Naive thymus-derived CD4-positive, alpha-beta T cell (primary cell): Measurements from ENCODE around the gene GRK5. TPM values are rescaled to one million over a fixed set of nuclear protein-coding genes. Genes with fewer than 3 reads are reported as not detected.
A peak's percentile ranks its signal among the peaks of the same experiment; 100 is the strongest.

Experiments used
- ATAC-seq: fragments of 150-1000 bp; cut with Tn5 transposase; 2 replicates; pipeline ENCODE4 v1.10.0; 2021; ENCODE audit warnings: mild to moderate bottlenecking, moderate library complexity
- CTCF ChIA-PET: fragments of 350-600 bp; sonication (Branson Sonifier 250); formaldehyde crosslinking; loops from one replicate; lab custom pipeline; 2021; ENCODE audit warnings: antibody characterized with exemption; lab: Charles Lee
- POLR2A ChIA-PET: fragments of 350-600 bp; sonication (Branson Sonifier 250); formaldehyde crosslinking; loops from one replicate; lab custom pipeline; 2021; ENCODE audit warnings: antibody characterized with exemption, inconsistent platforms; lab: Charles Lee
- DNase-seq, 9 donors: peaks; one replicate each; pipeline versions ENCODE4 v3.0.0 to v3.0.0-alpha.2; 2020 to 2022; ENCODE audit warnings: mixed read lengths in 1 of 9
- H3K27ac ChIP-seq: one replicate; pipeline ENCODE4 v1.7.0; 2013; ENCODE audit warnings: mild to moderate bottlenecking, low read depth, low read length, moderate library complexity
- H3K27me3 ChIP-seq, 2 donors: one replicate each; pipeline ENCODE4 v1.7.0; 2013; ENCODE audit warnings: low read length in 2 of 2, mild to moderate bottlenecking in 2 of 2, moderate library complexity in 2 of 2; ENCODE audit not compliant: control insufficient read depth in 2 of 2, insufficient read depth in 2 of 2
- H3K36me3 ChIP-seq, 3 experiments: 1 replicate in 2 of 3; 2 replicates in 1 of 3; pipeline ENCODE4 v1.7.0; 2013; ENCODE audit warnings: low read length in 3 of 3, mild to moderate bottlenecking in 3 of 3, moderate library complexity in 1 of 3; ENCODE audit not compliant: insufficient read depth in 3 of 3, control insufficient read depth in 2 of 3
- H3K4me1 ChIP-seq, 2 donors: one replicate each; pipeline ENCODE4 v1.7.0; 2013; ENCODE audit warnings: low read length in 2 of 2, mild to moderate bottlenecking in 2 of 2, moderate library complexity in 1 of 2; ENCODE audit not compliant: control insufficient read depth in 2 of 2, insufficient read depth in 2 of 2
- H3K4me3 ChIP-seq: 2 replicates; pipeline ENCODE4 v1.7.0; 2013; ENCODE audit warnings: mild to moderate bottlenecking, low read length
- H3K9me3 ChIP-seq, 3 experiments: 1 replicate in 2 of 3; 2 replicates in 1 of 3; pipeline ENCODE4 v1.7.0; 2013; ENCODE audit warnings: low read length in 3 of 3; ENCODE audit not compliant: control insufficient read depth in 2 of 3
- H3K27ac Mint-ChIP-seq, 9 donors: one replicate each; pipeline ENCODE4 v1.8.0; 2020 to 2022; ENCODE audit warnings: mixed read lengths in 9 of 9, mild to moderate bottlenecking in 8 of 9, moderate library complexity in 5 of 9, inconsistent platforms in 2 of 9
- H3K27me3 Mint-ChIP-seq, 5 donors: one replicate each; pipeline ENCODE4 v1.8.0; 2021 to 2022; ENCODE audit warnings: mixed read lengths in 5 of 5, mild to moderate bottlenecking in 1 of 5
- H3K36me3 Mint-ChIP-seq, 5 donors: one replicate each; pipeline ENCODE4 v1.8.0; 2020 to 2022; ENCODE audit warnings: mixed read lengths in 5 of 5, mild to moderate bottlenecking in 3 of 5, inconsistent platforms in 1 of 5
- H3K4me1 Mint-ChIP-seq, 7 donors: one replicate each; pipeline ENCODE4 v1.8.0; 2020 to 2022; ENCODE audit warnings: mixed read lengths in 7 of 7, mild to moderate bottlenecking in 3 of 7, inconsistent platforms in 1 of 7
- H3K4me3 Mint-ChIP-seq, 10 donors: one replicate each; pipeline ENCODE4 v1.8.0; 2020 to 2022; ENCODE audit warnings: mild to moderate bottlenecking in 10 of 10, mixed read lengths in 10 of 10, moderate library complexity in 6 of 10, inconsistent platforms in 2 of 10
- H3K9me3 Mint-ChIP-seq, 11 donors: one replicate each; pipeline ENCODE4 v1.8.0; 2020 to 2022; ENCODE audit warnings: mixed read lengths in 11 of 11, mild to moderate bottlenecking in 4 of 11, inconsistent platforms in 1 of 11, moderate library complexity in 1 of 11
- intact Hi-C, 2 donors: fragments of 100-400 bp; cut with micrococcal nuclease; formaldehyde crosslinking; loops; one replicate each; pipeline ENCODE4 v1.15.1; 2023
- polyA plus RNA-seq, 2 donors: library from polyadenylated mRNA; unstranded; fragments of 300-500 nt; fragmentation: Illumina TruSeq; gene quantifications; one replicate each; pipeline ENCODE4 v1.2.3, GENCODE V29; 2021
- total RNA-seq, 6 experiments: library from RNA in 5 of 6; stranded (reverse) in 5 of 6; gene quantifications; 1 replicate in 5 of 6; 2 replicates in 1 of 6; pipeline ENCODE4 v1.2.3 and lab custom pipeline; 2021 to 2026

GRK5 gene
- total and polyA plus RNA-seq, 7 experiments from 2014 or later = 16.4 to 45.2 (median 30.3) TPM

DNA sequence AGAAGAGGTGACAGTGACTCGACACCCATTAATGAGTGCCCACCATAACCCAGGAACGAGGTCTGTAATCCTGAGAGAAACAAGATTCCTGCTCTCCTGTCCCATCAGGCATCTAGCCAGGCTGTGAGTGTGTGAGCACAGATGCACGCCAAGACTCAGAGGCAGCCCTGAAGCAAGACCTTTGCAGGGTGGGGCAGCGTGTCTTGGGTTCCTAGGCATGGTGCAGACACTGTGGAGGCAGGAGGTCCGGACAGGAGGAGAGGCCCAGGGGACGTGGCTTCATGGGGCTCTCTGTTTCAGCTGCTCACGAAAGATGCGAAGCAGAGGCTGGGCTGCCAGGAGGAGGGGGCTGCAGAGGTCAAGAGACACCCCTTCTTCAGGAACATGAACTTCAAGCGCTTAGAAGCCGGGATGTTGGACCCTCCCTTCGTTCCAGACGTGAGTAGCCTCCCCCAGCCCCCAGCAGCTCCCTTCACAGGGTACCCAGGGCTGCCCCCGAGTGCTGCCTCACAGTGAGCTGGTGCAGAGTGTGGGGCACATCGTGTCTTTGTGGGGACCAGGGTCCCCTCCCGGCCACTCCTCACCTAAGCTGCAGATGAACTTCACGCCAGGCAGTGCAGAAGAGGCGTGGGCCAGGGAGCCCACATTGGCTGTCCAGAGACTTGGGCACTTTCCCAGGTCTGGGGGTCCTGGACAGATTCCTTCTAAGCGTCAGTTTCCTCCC is 240.6 kb downstream of the GRK5 start:
- Histone ChIP-seq H3K9me3 (no peaks in the 10 kb centered on the region), H3K4me3 (no peak overlapping the region), H3K4me1 (no peaks in the 10 kb centered on the region), H3K27me3 (no peaks in the 10 kb centered on the region), H3K27ac (no peak overlapping the region), H3K36me3 (peaks cover 0 to 67% (median 5%) of the 10 kb centered on the region in 3 experiments)
- DNase-seq (no peak), ATAC-seq (no peak)
- peaks cover 0 to 11% (median 7%) of the 10 kb centered on the region in 5 donors for H3K36me3 Mint-ChIP-seq
- intact Hi-C loops = no loop called here
- peaks cover 11 to 17% (median 15%) of the 10 kb centered on the region in 7 donors for H3K4me1 Mint-ChIP-seq
- H3K27me3 Mint-ChIP-seq = no peaks in the 10 kb centered on the region
- no peak overlapping the region for H3K4me3 Mint-ChIP-seq
- H3K9me3 Mint-ChIP-seq = no peaks in the 10 kb centered on the region
- ChIA-PET CTCF (interaction anchor here (0.7 to 1.6 kb wide), 3 partner anchors 9 to 241 kb away, joined by 3 to 5 read pairs (median 4); no protein-coding TSS in a partner anchor), POLR2A (interaction anchor here (0.7 kb wide), 1 partner anchor 177 kb away, joined by 3 read pairs; no protein-coding TSS in a partner anchor)
- H3K27ac Mint-ChIP-seq = peak overlapping the region in 1 of 9 donors; percentile 10

GRCh38 chr10:119448628-119449584 is 241.5 kb downstream of the GRK5 start:
- no peak overlapping the region for H3K27ac ChIP-seq
- H3K36me3 Mint-ChIP-seq = peaks cover 0 to 13% (median 9%) of the 10 kb centered on the region in 5 donors
- H3K4me1 ChIP-seq = no peaks in the 10 kb centered on the region
- POLR2A ChIA-PET = interaction anchor here (0.7 kb wide), 1 partner anchor 178 kb away, joined by 3 read pairs; no protein-coding TSS in a partner anchor
- H3K27me3 ChIP-seq = no peaks in the 10 kb centered on the region
- no peak for ATAC-seq
- no peak overlapping the region for H3K4me3 Mint-ChIP-seq
- H3K36me3 ChIP-seq = peaks cover 0 to 70% (median 5%) of the 10 kb centered on the region in 3 experiments
- no peaks in the 10 kb centered on the region for H3K9me3 Mint-ChIP-seq
- intact Hi-C loops = no loop called here
- no peak overlapping the region for H3K4me3 ChIP-seq
- H3K27me3 Mint-ChIP-seq = no peaks in the 10 kb centered on the region
- CTCF ChIA-PET = interaction anchor here (1.6 kb wide), 1 partner anchor 10 kb away, joined by 5 read pairs; no protein-coding TSS in a partner anchor
- DNase-seq = no peak
- H3K4me1 Mint-ChIP-seq = peaks cover 8 to 17% (median 13%) of the 10 kb centered on the region in 7 donors
- H3K27ac Mint-ChIP-seq = no peak overlapping the region
- H3K9me3 ChIP-seq = no peaks in the 10 kb centered on the region

- H3K36me3 Mint-ChIP-seq = peaks cover 0 to 18% (median 12%) of the 10 kb centered on the region in 5 donors
- H3K27me3 ChIP-seq = no peaks in the 10 kb centered on the region
- H3K27ac Mint-ChIP-seq = peak overlapping the region in 1 of 9 donors; percentile 47
- H3K4me3 Mint-ChIP-seq = no peak overlapping the region
- peaks cover 0 to 71% (median 5%) of the 10 kb centered on the region in 3 experiments for H3K36me3 ChIP-seq
- H3K4me1 ChIP-seq = no peaks in the 10 kb centered on the region
- no peaks in the 10 kb centered on the region for H3K9me3 ChIP-seq
- H3K4me3 ChIP-seq = no peak overlapping the region
- no peak for DNase-seq
- ATAC-seq = no peak
- POLR2A ChIA-PET = no interaction called here
- H3K27me3 Mint-ChIP-seq = no peaks in the 10 kb centered on the region
- no peak overlapping the region for H3K27ac ChIP-seq
- CTCF ChIA-PET = no interaction called here
- H3K9me3 Mint-ChIP-seq = no peaks in the 10 kb centered on the region
- intact Hi-C loops = no loop called here
- H3K4me1 Mint-ChIP-seq = peaks cover 8 to 16% (median 13%) of the 10 kb centered on the region in 7 donors
These were observed 242.5 kb downstream of the GRK5 start for GRCh38 chr10:119449760-119450461.

DNA sequence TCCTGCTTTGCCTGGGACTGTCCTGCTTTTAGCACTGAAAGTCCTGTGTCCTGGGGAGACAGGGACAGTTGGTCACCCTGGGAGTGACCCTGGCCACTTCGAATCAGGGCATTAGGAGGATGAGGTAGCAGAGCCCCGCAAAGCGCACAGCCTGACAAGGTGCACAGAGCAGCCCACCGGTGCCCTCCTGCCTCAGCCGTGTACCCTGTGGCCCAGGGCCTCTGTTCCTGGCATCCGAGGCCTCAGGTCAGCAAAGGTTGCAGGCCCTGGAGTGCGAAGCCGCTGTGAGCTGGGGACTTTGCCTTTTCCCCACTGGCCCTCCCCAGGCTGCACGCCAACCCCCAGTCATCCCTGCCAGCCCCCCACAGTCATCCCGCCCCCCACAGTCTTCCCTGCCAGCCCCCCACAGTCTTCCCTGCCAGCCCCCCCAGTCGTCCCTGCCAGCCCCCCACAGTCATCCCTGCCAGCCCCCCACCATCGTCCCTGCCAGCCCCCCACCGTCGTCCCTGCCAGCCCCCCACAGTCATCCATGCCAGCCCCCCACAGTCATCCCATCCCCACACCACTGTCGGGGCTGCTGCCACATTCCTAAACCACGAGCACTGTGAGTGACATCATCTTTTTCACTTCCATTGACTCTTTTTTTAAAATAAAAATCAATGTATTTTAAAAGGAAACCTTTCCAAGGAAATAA is 243.4 kb downstream of the GRK5 start:
- H3K9me3 Mint-ChIP-seq = no peaks in the 10 kb centered on the region
- no peak overlapping the region for H3K27ac Mint-ChIP-seq
- Histone ChIP-seq H3K27me3 (no peaks in the 10 kb centered on the region), H3K9me3 (no peaks in the 10 kb centered on the region), H3K4me3 (no peak overlapping the region), H3K4me1 (no peaks in the 10 kb centered on the region), H3K27ac (no peak overlapping the region), H3K36me3 (peaks cover 0 to 74% (median 5%) of the 10 kb centered on the region in 3 experiments)
- DNase-seq (no peak), ATAC-seq (no peak)
- H3K36me3 Mint-ChIP-seq = peaks cover 0 to 21% (median 12%) of the 10 kb centered on the region in 5 donors
- POLR2A ChIA-PET = no interaction called here
- H3K27me3 Mint-ChIP-seq = no peaks in the 10 kb centered on the region
- no peak overlapping the region for H3K4me3 Mint-ChIP-seq
- CTCF ChIA-PET = no interaction called here
- H3K4me1 Mint-ChIP-seq = peaks cover under 1 to 9% (median 5%) of the 10 kb centered on the region in 7 donors
- intact Hi-C loops = no loop called here

GRCh38 chr10:119451300-119451896 is 244.0 kb downstream of the GRK5 start:
- ChIA-PET CTCF (interaction anchor here (0.5 kb wide), 1 partner anchor 295 kb away, joined by 3 read pairs; no protein-coding TSS in a partner anchor), POLR2A (no interaction called here)
- Mint-ChIP-seq H3K4me1 (peaks cover 0 to 6% (median 0%) of the 10 kb centered on the region in 7 donors), H3K27ac (no peak overlapping the region), H3K36me3 (peaks cover 0 to 21% (median 12%) of the 10 kb centered on the region in 5 donors), H3K4me3 (no peak overlapping the region), H3K9me3 (no peaks in the 10 kb centered on the region), H3K27me3 (no peaks in the 10 kb centered on the region)
- Histone ChIP-seq H3K4me3 (no peak overlapping the region), H3K36me3 (peaks cover 0 to 79% (median 5%) of the 10 kb centered on the region in 3 experiments), H3K4me1 (no peaks in the 10 kb centered on the region), H3K27me3 (no peaks in the 10 kb centered on the region), H3K9me3 (no peaks in the 10 kb centered on the region), H3K27ac (no peak overlapping the region)
- DNase-seq (no peak), ATAC-seq (no peak)
- intact Hi-C loops = no loop called here
